Measurements from ENCODE around the gene PAX7. TPM values are rescaled to one million over a fixed set of nuclear protein-coding genes. Genes with fewer than 3 reads are reported as not detected.

The PAX7 gene
- total and polyA plus RNA-seq, 2 experiments from 2014 or later: 0.03 TPM; not detected in 1

GRCh38 chr1:18662286-18662639 lies 31.6 kb downstream of the PAX7 start:
- no peak for TF ChIP-seq ZNF462 (CRISPR knock-in tag; IDR thresholded peaks at IDR 0.05)
- TF ChIP-seq CTCF (conservative IDR thresholded peaks at IDR 0.05; ENCODE audit: low read depth in 2 of 2): no peak
- no peak for TF ChIP-seq JUNB (IDR thresholded peaks at IDR 0.05; ENCODE audit: unreplicated experiment)
- no peak for TF ChIP-seq ZNF114 (CRISPR knock-in tag; IDR thresholded peaks at IDR 0.05)
- no peak for TF ChIP-seq REST (IDR thresholded peaks at IDR 0.05; ENCODE audit: unreplicated experiment)
- TF ChIP-seq ZNF331 (CRISPR knock-in tag; IDR thresholded peaks at IDR 0.05; ENCODE audit: low read depth): no peak
- TF ChIP-seq POLR2AphosphoS5 (IDR thresholded peaks at IDR 0.05; ENCODE audit: low read depth): no peak
- TF ChIP-seq NANOG (IDR thresholded peaks at IDR 0.05; ENCODE audit: borderline replicate concordance): no peak
- TF ChIP-seq ETS1 (IDR thresholded peaks at IDR 0.05): no peak
- no peak for TF ChIP-seq EZH2phosphoT487 (IDR thresholded peaks at IDR 0.05; ENCODE audit: unreplicated experiment)
- no peak for TF ChIP-seq STAT1 (IDR thresholded peaks at IDR 0.05; ENCODE audit: unreplicated experiment)
- TF ChIP-seq CREB1 (CRISPR knock-in tag; IDR thresholded peaks at IDR 0.05; ENCODE audit: low read depth): no peak
- TF ChIP-seq EZH2 (IDR thresholded peaks at IDR 0.05; ENCODE audit: low read depth, unreplicated experiment): no peak
- Histone ChIP-seq H3K4me2 (no peak overlapping the region), H3K27ac (ENCODE audit: low read depth) (no peak overlapping the region), H2AFZ (no peak overlapping the region), H3K4me1 (ENCODE audit: insufficient read depth) (peaks cover 20% of the 10 kb centered on the region), H3K9me2 (ENCODE audit: insufficient read depth) (no peaks in the 10 kb centered on the region), H3F3A (replicated peaks; ENCODE audit: low read depth) (peaks cover 4% of the 10 kb centered on the region; the same call in 1 of the 2 replicates), H3K79me2 (replicated peaks; ENCODE audit: insufficient read depth) (no peaks in the 10 kb centered on the region), H4K20me1 (replicated peaks; ENCODE audit: insufficient read depth) (no peaks in the 10 kb centered on the region), H3K27me3 (ENCODE audit: insufficient read depth) (peaks cover 49% of the 10 kb centered on the region), H3K36me3 (ENCODE audit: insufficient read depth) (no peaks in the 10 kb centered on the region), H3K4me3 (no peak overlapping the region)
- Mint-ChIP-seq H3K4me3 (no peak overlapping the region), H3K4me1 (peaks cover 32% of the 10 kb centered on the region), H3K9me3 (no peaks in the 10 kb centered on the region), H3K27ac (no peak overlapping the region), H3K27me3 (ENCODE audit: insufficient read depth, low read depth, poor library complexity) (peaks cover 38% of the 10 kb centered on the region), H3K36me3 (ENCODE audit: low read depth) (no peaks in the 10 kb centered on the region)
- DNase-seq (ENCODE audit: low spot score) (no peak), ATAC-seq (no peak)
